Loucy (cell line): Measurements from ENCODE around the gene DDX60.

ENCODE experiments used
- H2AFZ ChIP-seq: fragments of 200-600 bp; sonication (generic); 2 replicates; pipeline ENCODE4 v1.6.0; 2016; ENCODE audit warnings: antibody characterized with exemption, mild to moderate bottlenecking, low read length, moderate library complexity
- H3F3A ChIP-seq: fragments of 200-600 bp; 2 replicates; pipeline ENCODE4 v1.6.0; 2016; ENCODE audit warnings: antibody characterized with exemption, low read depth, mild to moderate bottlenecking
- H3K27me3 ChIP-seq: fragments of 200-600 bp; sonication (generic); 2 replicates; pipeline ENCODE4 v1.6.1; 2014; ENCODE audit warnings: low read length, mild to moderate bottlenecking; ENCODE audit not compliant: insufficient read depth, poor library complexity, severe bottlenecking
- H3K36me3 ChIP-seq: fragments of 200-600 bp; sonication (generic); 2 replicates; pipeline ENCODE4 v1.6.1; 2016; ENCODE audit warnings: low read length; ENCODE audit not compliant: insufficient read depth
- H3K4me1 ChIP-seq: fragments of 200-600 bp; sonication (generic); 2 replicates; pipeline ENCODE4 v1.5.1; 2014; ENCODE audit warnings: low read length, mild to moderate bottlenecking; ENCODE audit not compliant: insufficient read depth, poor library complexity, severe bottlenecking
- H3K4me2 ChIP-seq: fragments of 200-600 bp; sonication (generic); 2 replicates; pipeline ENCODE4 v1.6.0; 2014; ENCODE audit warnings: antibody characterized with exemption, low read length, low read depth, mild to moderate bottlenecking; ENCODE audit not compliant: poor library complexity, severe bottlenecking
- H3K4me3 ChIP-seq: fragments of 200-600 bp; sonication (generic); 2 replicates; pipeline ENCODE4 v1.5.1; 2014; ENCODE audit warnings: low read length, mild to moderate bottlenecking, mixed read lengths; ENCODE audit not compliant: poor library complexity, severe bottlenecking
- H3K79me2 ChIP-seq: fragments of 200-600 bp; sonication (generic); 2 replicates; pipeline ENCODE4 v1.6.1; 2014; ENCODE audit warnings: low read length; ENCODE audit not compliant: insufficient read depth
- H3K9ac ChIP-seq: fragments of 200-600 bp; sonication (generic); 2 replicates; pipeline ENCODE4 v1.6.0; 2014; ENCODE audit warnings: mild to moderate bottlenecking, low read depth, low read length, moderate library complexity; ENCODE audit not compliant: poor library complexity, severe bottlenecking
- H3K9me2 ChIP-seq: fragments of 200-600 bp; sonication (generic); replicated peaks from 2 replicates; pipeline ENCODE4 v1.6.1; 2016; ENCODE audit warnings: low read depth, low read length, mixed read lengths
- H3K9me3 ChIP-seq: fragments of 200-600 bp; sonication (generic); 2 replicates; pipeline ENCODE4 v1.6.1; 2014; ENCODE audit warnings: mild to moderate bottlenecking, antibody characterized with exemption, low read length, low read depth; ENCODE audit not compliant: insufficient read depth
- H4K20me1 ChIP-seq: fragments of 200-600 bp; sonication (generic); 2 replicates; pipeline ENCODE4 v1.6.0; 2014; ENCODE audit warnings: antibody characterized with exemption, low read length, mild to moderate bottlenecking; ENCODE audit not compliant: insufficient read depth, poor library complexity, severe bottlenecking
- CTCF ChIP-seq: fragments of 200-600 bp; sonication (generic); conservative IDR thresholded peaks from 2 replicates; pipeline ENCODE4 v1.5.1; 2014; ENCODE audit warnings: mild to moderate bottlenecking, antibody characterized with exemption, low read length
- EZH2phosphoT487 ChIP-seq: fragments of 200-600 bp; IDR thresholded peaks from 2 replicates; pipeline ENCODE4 v1.6.1; 2018; ENCODE audit warnings: antibody characterized with exemption, mild to moderate bottlenecking, moderate library complexity, borderline replicate concordance

DDX60 gene

GRCh38 chr4:168353746-168354145, 35.2 kb upstream of the DDX60 start:
- H3K36me3 ChIP-seq, result no peaks in the 10 kb centered on the region
- H3K27me3 ChIP-seq, result no peaks in the 10 kb centered on the region
- H3K9me3 ChIP-seq, result no peaks in the 10 kb centered on the region
- H3F3A ChIP-seq, result no peaks in the 10 kb centered on the region
- no peaks in the 10 kb centered on the region for H3K4me1 ChIP-seq
- no peak overlapping the region for H3K9ac ChIP-seq
- H4K20me1 ChIP-seq, result no peaks in the 10 kb centered on the region
- no peaks in the 10 kb centered on the region for H3K9me2 ChIP-seq
- H2AFZ ChIP-seq, result no peak overlapping the region
- H3K79me2 ChIP-seq, result no peaks in the 10 kb centered on the region
- no peak overlapping the region for H3K4me2 ChIP-seq
- H3K4me3 ChIP-seq, result no peak overlapping the region
- no peak for TF ChIP-seq CTCF
- no peak for TF ChIP-seq EZH2phosphoT487

- no peak for TF ChIP-seq EZH2phosphoT487
- TF ChIP-seq CTCF, result no peak
Measured at GRCh38 chr4:168337550-168337940, 19.0 kb upstream of the DDX60 start.

GRCh38 chr4:168336837-168337549, 18.4 kb upstream of the DDX60 start:
- no peaks in the 10 kb centered on the region for H3K36me3 ChIP-seq
- no peaks in the 10 kb centered on the region for H3F3A ChIP-seq
- H3K27me3 ChIP-seq, result no peaks in the 10 kb centered on the region
- no peaks in the 10 kb centered on the region for H3K9me2 ChIP-seq
- no peaks in the 10 kb centered on the region for H3K4me1 ChIP-seq
- no peak overlapping the region for H2AFZ ChIP-seq
- H3K79me2 ChIP-seq, result no peaks in the 10 kb centered on the region
- no peaks in the 10 kb centered on the region for H3K9me3 ChIP-seq
- H3K4me2 ChIP-seq, result no peak overlapping the region
- H3K9ac ChIP-seq, result no peak overlapping the region
- H4K20me1 ChIP-seq, result no peaks in the 10 kb centered on the region
- no peak for TF ChIP-seq EZH2phosphoT487
- H3K4me3 ChIP-seq, result no peak overlapping the region

More at GRCh38 chr4:168337550-168337940, 19.0 kb upstream of the DDX60 start:
- Histone ChIP-seq H3K79me2 (no peaks in the 10 kb centered on the region), H3K4me3 (no peak overlapping the region), H3K4me1 (no peaks in the 10 kb centered on the region), H2AFZ (no peak overlapping the region), H3F3A (no peaks in the 10 kb centered on the region), H3K36me3 (no peaks in the 10 kb centered on the region), H4K20me1 (no peaks in the 10 kb centered on the region), H3K27me3 (no peaks in the 10 kb centered on the region), H3K9ac (no peak overlapping the region), H3K9me3 (no peaks in the 10 kb centered on the region), H3K4me2 (no peak overlapping the region), H3K9me2 (no peaks in the 10 kb centered on the region)

GRCh38 chr4:168335621-168336020, 17.1 kb upstream of the DDX60 start:
- Histone ChIP-seq H3K27me3 (no peaks in the 10 kb centered on the region), H3K9ac (no peak overlapping the region), H3K4me1 (no peaks in the 10 kb centered on the region), H2AFZ (no peak overlapping the region), H3K4me2 (no peak overlapping the region), H3K79me2 (no peaks in the 10 kb centered on the region), H3K9me2 (no peaks in the 10 kb centered on the region), H3K4me3 (no peak overlapping the region), H3K36me3 (no peaks in the 10 kb centered on the region), H3K9me3 (no peaks in the 10 kb centered on the region), H4K20me1 (no peaks in the 10 kb centered on the region), H3F3A (no peaks in the 10 kb centered on the region)
- TF ChIP-seq CTCF (no peak), EZH2phosphoT487 (no peak)
